Liver (tissue), 9 donors: ENCODE measurements around the gene STKLD1. TPM values are rescaled to one million over a fixed set of nuclear protein-coding genes. Genes with fewer than 3 reads are reported as not detected.
"Not testable (repeated sequence)": the region's sequence is repeated elsewhere in the genome, so short reads cannot be mapped to it uniquely, and the experiment has no call there.

Experiments
- DNase-seq: peaks from one replicate; pipeline ENCODE4 v3.0.0-alpha.2; 2017; ENCODE audit warnings: low spot score
- H3K27ac ChIP-seq, 2 donors: one replicate each; pipeline ENCODE4 v1.7.0; 2013; ENCODE audit warnings: inconsistent platforms in 2 of 2, low read length in 2 of 2, control low read depth in 1 of 2, low read depth in 1 of 2, mild to moderate bottlenecking in 1 of 2
- H3K27me3 ChIP-seq, 4 donors: one replicate each; pipeline versions ENCODE4 v1.6.1 to v1.7.0; 2013; ENCODE audit warnings: low read length in 3 of 4, inconsistent platforms in 1 of 4, mild to moderate bottlenecking in 1 of 4, moderate library complexity in 1 of 4; ENCODE audit not compliant: control insufficient read depth in 4 of 4, insufficient read depth in 4 of 4
- H3K36me3 ChIP-seq, 4 donors: one replicate each; pipeline versions ENCODE4 v1.6.1 to v1.7.0; 2013; ENCODE audit warnings: low read length in 3 of 4, mild to moderate bottlenecking in 3 of 4, low read depth in 1 of 4, moderate library complexity in 1 of 4; ENCODE audit not compliant: control insufficient read depth in 4 of 4, insufficient read depth in 3 of 4
- H3K4me1 ChIP-seq, 4 donors: one replicate each; pipeline versions ENCODE4 v1.6.1 to v1.7.0; 2013; ENCODE audit warnings: low read length in 3 of 4, mild to moderate bottlenecking in 3 of 4, moderate library complexity in 1 of 4; ENCODE audit not compliant: control insufficient read depth in 4 of 4, insufficient read depth in 4 of 4
- H3K4me3 ChIP-seq, 3 donors: one replicate each; pipeline versions ENCODE4 v1.6.1 to v1.7.0; 2013; ENCODE audit warnings: low read length in 3 of 3, control low read depth in 1 of 3, low read depth in 1 of 3, mild to moderate bottlenecking in 1 of 3
- H3K9ac ChIP-seq, 2 donors: one replicate each; pipeline ENCODE4 v1.7.0; 2013; ENCODE audit warnings: low read length in 2 of 2, mild to moderate bottlenecking in 2 of 2, moderate library complexity in 2 of 2, control low read depth in 1 of 2, low read depth in 1 of 2
- H3K9me3 ChIP-seq, 4 donors: one replicate each; pipeline versions ENCODE4 v1.6.1 to v1.7.0; 2013; ENCODE audit warnings: low read length in 3 of 4; ENCODE audit not compliant: control insufficient read depth in 4 of 4
- FOXA1 ChIP-seq: IDR thresholded peaks from 2 replicates; pipeline ENCODE4 v1.6.1; 2016; ENCODE audit warnings: antibody characterized with exemption
- FOXA2 ChIP-seq: IDR thresholded peaks from 2 replicates; pipeline ENCODE4 v1.6.1; 2016; ENCODE audit warnings: antibody characterized with exemption
- HNF4A ChIP-seq, 2 donors: conservative IDR thresholded peaks; 2 replicates each; pipeline ENCODE4 v1.6.1; 2016; ENCODE audit warnings: antibody characterized with exemption in 2 of 2, mild to moderate bottlenecking in 2 of 2
- NR2F2 ChIP-seq: IDR thresholded peaks from 2 replicates; pipeline ENCODE4 v1.6.1; 2016; ENCODE audit warnings: antibody characterized with exemption
- RAD21 ChIP-seq, 2 donors: IDR thresholded peaks; 2 replicates each; pipeline ENCODE4 v1.6.1; 2016; ENCODE audit warnings: antibody characterized with exemption in 2 of 2, mild to moderate bottlenecking in 2 of 2
- RXRA ChIP-seq, 2 donors: IDR thresholded peaks; 2 replicates each; pipeline ENCODE4 v1.6.1; 2017 to 2018; ENCODE audit warnings: antibody characterized with exemption in 2 of 2, mild to moderate bottlenecking in 1 of 2
- TAF1 ChIP-seq: conservative IDR thresholded peaks from 2 replicates; pipeline ENCODE4 v1.6.1; 2016; ENCODE audit warnings: antibody characterized with exemption, mild to moderate bottlenecking
- YY1 ChIP-seq: IDR thresholded peaks from 2 replicates; pipeline ENCODE4 v1.6.1; 2016; ENCODE audit warnings: antibody characterized with exemption, mild to moderate bottlenecking
- WGBS: extraction: QIAGEN DNeasy Blood & Tissue Kit; methylation state at CpG from one replicate; pipeline ENCODE4 v1.1.7; 2013; 5-methylcytosine and 5-hydroxymethylcytosine counted together
- polyA plus RNA-seq, 2 donors: library from polyadenylated mRNA; stranded (reverse) in 1 of 2; unstranded in 1 of 2; fragments of 200-250 nt in 1 of 2; fragments of >200 nt in 1 of 2; fragmentation: Nextera tagmentation in 1 of 2; extraction: Ambion mirVana in 1 of 2; gene quantifications; one replicate each; pipeline versions ENCODE4 v1.2.1 to v1.2.3, GENCODE V29; 2013 to 2015
- total RNA-seq, 2 donors: library from RNA; depleted of rRNA; stranded (reverse); fragments of >200 nt; gene quantifications; one replicate each; pipeline ENCODE4 v1.2.3, GENCODE V29; 2014
- TF ChIP-seq, protein P1 (sequence below): fragments of 150-350 bp; IDR thresholded peaks from 2 replicates; pipeline ENCODE4 v1.5.1; 2017; ENCODE audit warnings: improper control_type of control experiment, low read depth, low read length; ENCODE audit not compliant: missing input control
- TF ChIP-seq, protein P2 (sequence below): IDR thresholded peaks from 2 replicates; pipeline ENCODE4 v1.6.1; 2016; ENCODE audit warnings: antibody characterized with exemption
- TF ChIP-seq, protein P3 (sequence below): IDR thresholded peaks from 2 replicates; pipeline ENCODE4 v1.6.1; 2016; ENCODE audit warnings: antibody characterized with exemption
- TF ChIP-seq, protein P4 (sequence below): IDR thresholded peaks from 2 replicates; pipeline ENCODE4 v1.6.1; 2016; ENCODE audit warnings: antibody characterized with exemption
- donor health status: healthy.
- donor health status: healthy.
- donor health status: healthy.
- donor health status: healthy.
- donor health status: healthy.

Gene STKLD1
- total and polyA plus RNA-seq, 4 donors: 0.25 to 0.85 (median 0.33) TPM

DNA sequence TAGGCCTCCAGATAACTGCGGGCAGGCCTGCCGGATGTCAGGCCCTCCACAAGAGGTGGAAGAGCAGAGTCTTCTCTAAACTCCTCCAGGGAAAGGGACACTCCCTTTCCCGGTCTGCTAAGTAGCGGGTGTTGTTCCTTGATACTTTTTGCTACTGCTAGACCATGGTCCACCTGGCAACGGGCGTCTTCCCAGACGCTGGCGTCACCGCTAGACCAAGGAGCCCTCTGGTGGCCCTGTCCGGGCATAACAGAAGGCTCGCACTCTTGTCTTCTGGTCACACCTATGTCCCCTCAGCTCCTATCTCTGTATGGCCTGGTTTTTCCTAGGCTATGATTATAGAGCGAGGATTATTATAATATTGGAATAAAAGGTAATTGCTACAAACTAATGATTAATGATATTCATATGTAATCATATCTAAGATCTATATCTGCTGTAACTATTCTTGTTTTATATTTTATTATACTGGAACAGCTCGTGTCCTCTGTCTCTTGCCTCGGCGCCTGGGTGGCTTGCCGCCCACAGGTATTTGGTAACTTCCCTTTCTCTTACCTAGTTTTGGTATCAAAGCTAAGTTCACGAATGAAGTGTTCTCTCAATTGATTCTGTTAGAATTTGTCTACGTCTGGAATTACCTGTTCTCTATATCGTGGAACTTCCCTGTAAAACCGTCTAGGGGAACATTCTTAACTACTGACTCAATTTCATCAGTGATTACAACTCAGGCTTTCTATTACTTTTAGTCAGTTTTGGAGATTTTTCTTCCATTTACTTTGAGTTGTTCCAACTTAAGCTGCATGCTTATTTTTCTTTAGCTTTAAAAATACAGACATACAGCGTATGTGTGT lies 46.6 kb upstream of the STKLD1 start:
- H3K9me3 ChIP-seq, H3K9ac ChIP-seq, H3K27ac ChIP-seq, H3K27me3 ChIP-seq, H3K4me3 ChIP-seq, DNase-seq: not testable (repeated sequence)
- 57% methylated on average over 21 of the region's 21 CpGs for WGBS
- H3K4me1 ChIP-seq: peaks cover 0 to 10% (median 3%) of the 10 kb centered on the region in 4 donors
- peak in 1 of 2 donors; percentile 20 for TF ChIP-seq HNF4A (conservative IDR thresholded peaks at IDR 0.05)
- TF ChIP-seq, protein P1, sequence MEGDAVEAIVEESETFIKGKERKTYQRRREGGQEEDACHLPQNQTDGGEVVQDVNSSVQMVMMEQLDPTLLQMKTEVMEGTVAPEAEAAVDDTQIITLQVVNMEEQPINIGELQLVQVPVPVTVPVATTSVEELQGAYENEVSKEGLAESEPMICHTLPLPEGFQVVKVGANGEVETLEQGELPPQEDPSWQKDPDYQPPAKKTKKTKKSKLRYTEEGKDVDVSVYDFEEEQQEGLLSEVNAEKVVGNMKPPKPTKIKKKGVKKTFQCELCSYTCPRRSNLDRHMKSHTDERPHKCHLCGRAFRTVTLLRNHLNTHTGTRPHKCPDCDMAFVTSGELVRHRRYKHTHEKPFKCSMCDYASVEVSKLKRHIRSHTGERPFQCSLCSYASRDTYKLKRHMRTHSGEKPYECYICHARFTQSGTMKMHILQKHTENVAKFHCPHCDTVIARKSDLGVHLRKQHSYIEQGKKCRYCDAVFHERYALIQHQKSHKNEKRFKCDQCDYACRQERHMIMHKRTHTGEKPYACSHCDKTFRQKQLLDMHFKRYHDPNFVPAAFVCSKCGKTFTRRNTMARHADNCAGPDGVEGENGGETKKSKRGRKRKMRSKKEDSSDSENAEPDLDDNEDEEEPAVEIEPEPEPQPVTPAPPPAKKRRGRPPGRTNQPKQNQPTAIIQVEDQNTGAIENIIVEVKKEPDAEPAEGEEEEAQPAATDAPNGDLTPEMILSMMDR: peak; percentile 40
- peak; percentile 62 to 73 for TF ChIP-seq RAD21 (IDR thresholded peaks at IDR 0.05)
- H3K36me3 ChIP-seq: peaks cover 20 to 39% (median 29%) of the 10 kb centered on the region in 4 donors

DNA sequence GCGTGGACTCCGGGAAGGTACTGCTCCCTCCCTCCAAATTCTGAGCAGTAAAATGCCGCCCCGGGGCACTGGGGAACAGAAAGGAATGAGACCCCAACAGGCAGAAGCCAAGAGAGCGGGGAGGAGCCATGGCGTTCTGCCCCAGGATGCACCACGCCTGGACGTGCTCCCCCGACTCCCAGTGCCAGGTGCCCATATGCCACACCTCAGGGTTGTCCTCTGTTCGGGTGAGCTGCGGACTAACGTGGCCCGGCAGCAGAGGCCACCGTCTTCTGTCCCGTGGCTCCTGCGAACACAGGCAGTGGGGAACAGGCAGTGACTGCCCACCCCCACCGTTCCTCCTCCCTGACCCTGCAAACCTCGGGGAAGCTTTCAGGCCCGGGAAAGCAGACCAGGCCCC lies 44.9 kb upstream of the STKLD1 start:
- H3K27me3 ChIP-seq: no peaks in the 10 kb centered on the region
- peaks cover 0 to 21% (median 9%) of the 10 kb centered on the region in 4 donors for H3K4me1 ChIP-seq
- H3K9me3 ChIP-seq: no peaks in the 10 kb centered on the region
- no peak for TF ChIP-seq RAD21 (IDR thresholded peaks at IDR 0.05)
- TF ChIP-seq FOXA1: no peak
- TF ChIP-seq, protein P2, sequence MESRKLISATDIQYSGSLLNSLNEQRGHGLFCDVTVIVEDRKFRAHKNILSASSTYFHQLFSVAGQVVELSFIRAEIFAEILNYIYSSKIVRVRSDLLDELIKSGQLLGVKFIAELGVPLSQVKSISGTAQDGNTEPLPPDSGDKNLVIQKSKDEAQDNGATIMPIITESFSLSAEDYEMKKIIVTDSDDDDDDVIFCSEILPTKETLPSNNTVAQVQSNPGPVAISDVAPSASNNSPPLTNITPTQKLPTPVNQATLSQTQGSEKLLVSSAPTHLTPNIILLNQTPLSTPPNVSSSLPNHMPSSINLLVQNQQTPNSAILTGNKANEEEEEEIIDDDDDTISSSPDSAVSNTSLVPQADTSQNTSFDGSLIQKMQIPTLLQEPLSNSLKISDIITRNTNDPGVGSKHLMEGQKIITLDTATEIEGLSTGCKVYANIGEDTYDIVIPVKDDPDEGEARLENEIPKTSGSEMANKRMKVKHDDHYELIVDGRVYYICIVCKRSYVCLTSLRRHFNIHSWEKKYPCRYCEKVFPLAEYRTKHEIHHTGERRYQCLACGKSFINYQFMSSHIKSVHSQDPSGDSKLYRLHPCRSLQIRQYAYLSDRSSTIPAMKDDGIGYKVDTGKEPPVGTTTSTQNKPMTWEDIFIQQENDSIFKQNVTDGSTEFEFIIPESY: no peak
- TF ChIP-seq TAF1: no peak
- no peak for TF ChIP-seq YY1
- TF ChIP-seq NR2F2: no peak
- TF ChIP-seq FOXA2: no peak
- TF ChIP-seq, protein P3, sequence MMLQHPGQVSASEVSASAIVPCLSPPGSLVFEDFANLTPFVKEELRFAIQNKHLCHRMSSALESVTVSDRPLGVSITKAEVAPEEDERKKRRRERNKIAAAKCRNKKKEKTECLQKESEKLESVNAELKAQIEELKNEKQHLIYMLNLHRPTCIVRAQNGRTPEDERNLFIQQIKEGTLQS: no peak
- TF ChIP-seq RXRA (IDR thresholded peaks at IDR 0.05): no peak
- TF ChIP-seq, protein P4, sequence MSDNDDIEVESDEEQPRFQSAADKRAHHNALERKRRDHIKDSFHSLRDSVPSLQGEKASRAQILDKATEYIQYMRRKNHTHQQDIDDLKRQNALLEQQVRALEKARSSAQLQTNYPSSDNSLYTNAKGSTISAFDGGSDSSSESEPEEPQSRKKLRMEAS: no peak
- TF ChIP-seq, protein P1: no peak
- TF ChIP-seq HNF4A (conservative IDR thresholded peaks at IDR 0.05): no peak
- H3K4me3 ChIP-seq: no peak overlapping the region
- H3K27ac ChIP-seq: no peak overlapping the region
- WGBS: 89% methylated on average over 19 of the region's 19 CpGs
- no peak for DNase-seq
- H3K9ac ChIP-seq: no peak overlapping the region
- H3K36me3 ChIP-seq: peaks cover 20 to 39% (median 29%) of the 10 kb centered on the region in 4 donors
